Glutamatergic neuron (in vitro differentiated cells): Measurements from ENCODE around the gene MLANA. TPM values are rescaled to one million over a fixed set of nuclear protein-coding genes. Genes with fewer than 3 reads are reported as not detected.

Experiments used
- DNase-seq: peaks from one replicate; pipeline ENCODE4 v3.0.0; 2022
- H3K27ac Mint-ChIP-seq: one replicate; pipeline ENCODE4 v1.8.0; 2020; ENCODE audit warnings: mild to moderate bottlenecking, mixed read lengths, inconsistent platforms; ENCODE audit not compliant: unreplicated experiment
- H3K27me3 Mint-ChIP-seq: one replicate; pipeline ENCODE4 v1.8.0; 2020; ENCODE audit warnings: mild to moderate bottlenecking, moderate library complexity, mixed read lengths, inconsistent platforms; ENCODE audit not compliant: unreplicated experiment
- H3K36me3 Mint-ChIP-seq: one replicate; pipeline ENCODE4 v1.8.0; 2020; ENCODE audit warnings: mild to moderate bottlenecking, mixed read lengths, inconsistent platforms; ENCODE audit not compliant: unreplicated experiment
- H3K4me1 Mint-ChIP-seq: one replicate; pipeline ENCODE4 v1.8.0; 2020; ENCODE audit warnings: mild to moderate bottlenecking, low read depth, mixed read lengths, inconsistent platforms; ENCODE audit not compliant: unreplicated experiment
- H3K4me3 Mint-ChIP-seq: one replicate; pipeline ENCODE4 v1.8.0; 2020; ENCODE audit warnings: mild to moderate bottlenecking, mixed read lengths, inconsistent platforms; ENCODE audit not compliant: unreplicated experiment
- H3K9me3 Mint-ChIP-seq: one replicate; pipeline ENCODE4 v1.8.0; 2020; ENCODE audit warnings: mild to moderate bottlenecking, moderate library complexity, mixed read lengths, inconsistent platforms; ENCODE audit not compliant: unreplicated experiment
- CTCF ChIP-seq: fragments of 200-600 bp; sonication (generic); IDR thresholded peaks from one replicate; pipeline ENCODE4 v1.5.0; 2021; ENCODE audit not compliant: partially characterized antibody, unreplicated experiment
- total RNA-seq: library from RNA; stranded (reverse); fragmentation: NEBNext Ultra II Directional; extraction: Animal tissue kit (Norgen Biotek cat#: 25700); gene quantifications from one replicate; pipeline ENCODE4 v1.2.1, GENCODE V29; 2021; ENCODE audit not compliant: unreplicated experiment

Gene MLANA
- total RNA-seq, 1 donor from 2014 or later: not detected

- TF ChIP-seq CTCF: no peak
- no peak overlapping the region for H3K27ac Mint-ChIP-seq
- H3K4me1 Mint-ChIP-seq: peaks cover 6% of the 10 kb centered on the region
- H3K4me3 Mint-ChIP-seq: no peak overlapping the region
- no peak for DNase-seq
- peaks cover 2% of the 10 kb centered on the region for H3K9me3 Mint-ChIP-seq
- H3K27me3 Mint-ChIP-seq: peaks cover 2% of the 10 kb centered on the region
- H3K36me3 Mint-ChIP-seq: no peaks in the 10 kb centered on the region
Measured at GRCh38 chr9:5851445-5851844, 39.2 kb upstream of the MLANA start.

DNA sequence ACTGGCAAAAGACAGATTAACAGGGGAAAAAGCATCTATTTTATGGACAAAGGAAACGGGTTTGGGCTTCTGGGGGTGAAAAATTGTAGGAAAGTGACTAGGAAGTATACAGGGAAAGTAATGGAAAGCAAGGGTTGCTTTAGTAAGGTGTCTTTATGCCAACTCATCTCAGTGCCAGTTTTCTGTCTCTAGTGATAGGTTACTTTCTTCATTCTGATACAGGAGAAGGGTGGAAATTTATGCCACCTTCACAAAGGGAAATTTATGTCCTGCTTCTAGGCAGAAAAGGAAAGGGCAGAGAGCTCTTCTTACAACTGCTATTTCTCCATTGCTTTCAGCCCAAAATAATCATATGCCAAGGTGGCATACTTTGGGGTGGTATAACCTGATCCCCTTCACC, 37.7 kb upstream of the MLANA start:
- no peak for DNase-seq
- no peaks in the 10 kb centered on the region for H3K9me3 Mint-ChIP-seq
- no peaks in the 10 kb centered on the region for H3K4me1 Mint-ChIP-seq
- peaks cover 2% of the 10 kb centered on the region for H3K27me3 Mint-ChIP-seq
- H3K36me3 Mint-ChIP-seq: no peaks in the 10 kb centered on the region
- H3K27ac Mint-ChIP-seq: no peak overlapping the region
- no peak overlapping the region for H3K4me3 Mint-ChIP-seq
- no peak for TF ChIP-seq CTCF

DNA sequence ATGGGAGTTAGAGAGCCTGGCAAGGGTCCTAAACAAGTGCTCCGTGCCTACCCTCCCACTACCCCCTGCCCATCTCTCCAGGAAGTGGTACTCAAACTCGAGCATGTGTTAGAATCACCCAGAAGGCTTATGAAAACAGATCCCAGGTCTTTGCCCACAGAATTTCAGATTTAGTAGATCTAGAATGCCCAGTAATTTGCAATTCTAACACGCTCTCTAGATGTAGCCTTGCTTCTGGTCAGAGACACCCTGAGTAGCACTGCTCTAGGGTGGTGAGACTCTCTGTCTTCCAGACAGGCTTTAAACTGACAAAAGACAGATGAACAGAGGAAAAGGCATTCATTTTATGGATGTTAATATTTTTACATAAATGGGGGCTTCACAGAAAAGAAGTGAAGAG, 37.1 kb upstream of the MLANA start:
- no peak for DNase-seq
- peaks cover 2% of the 10 kb centered on the region for H3K27me3 Mint-ChIP-seq
- H3K4me3 Mint-ChIP-seq: no peak overlapping the region
- no peak for TF ChIP-seq CTCF
- no peaks in the 10 kb centered on the region for H3K9me3 Mint-ChIP-seq
- no peak overlapping the region for H3K27ac Mint-ChIP-seq
- H3K4me1 Mint-ChIP-seq: no peaks in the 10 kb centered on the region
- no peaks in the 10 kb centered on the region for H3K36me3 Mint-ChIP-seq

DNA sequence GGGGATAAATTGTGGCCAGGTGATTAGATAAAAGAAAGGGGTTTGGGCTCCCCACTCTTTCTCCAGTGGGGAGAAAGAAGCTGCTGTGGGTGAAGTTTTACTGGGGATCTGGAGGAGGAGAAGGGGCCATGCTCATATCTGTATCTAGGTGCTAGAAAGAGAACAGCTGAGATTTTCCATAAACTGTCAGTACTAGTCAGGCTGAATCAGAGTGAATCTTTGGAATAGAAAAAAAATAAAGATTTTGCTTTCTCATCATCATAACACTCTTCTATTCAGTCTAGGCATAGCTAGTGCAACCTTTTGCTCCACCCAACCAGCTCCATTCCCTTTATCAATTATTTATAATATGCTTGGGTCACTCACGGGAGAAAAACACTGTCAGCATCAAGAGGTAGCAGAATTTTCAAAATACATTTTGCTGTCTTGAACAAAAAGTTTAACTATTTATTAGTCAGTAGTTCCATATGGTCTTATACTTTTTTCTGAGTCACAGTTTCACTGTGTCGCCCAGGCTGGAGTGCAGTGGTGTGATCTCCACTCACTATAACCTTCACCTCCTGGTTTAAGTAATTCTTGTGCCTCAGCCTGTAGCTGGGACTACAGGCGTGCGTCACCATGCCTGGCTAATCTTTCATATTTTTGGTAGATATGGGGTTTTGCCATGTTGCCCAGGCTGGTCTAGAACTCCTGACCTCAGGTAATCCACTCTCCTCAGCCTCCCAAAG, 36.5 kb upstream of the MLANA start:
- no peak overlapping the region for H3K4me3 Mint-ChIP-seq

More for the DNA sequence above, 36.5 kb upstream of the MLANA start:
- no peak overlapping the region for H3K27ac Mint-ChIP-seq
- H3K9me3 Mint-ChIP-seq: no peaks in the 10 kb centered on the region
- peaks cover 2% of the 10 kb centered on the region for H3K27me3 Mint-ChIP-seq
- H3K4me1 Mint-ChIP-seq: no peaks in the 10 kb centered on the region
- DNase-seq: no peak
- TF ChIP-seq CTCF: no peak
- H3K36me3 Mint-ChIP-seq: no peaks in the 10 kb centered on the region
